KOPT-K1 (cell line): ENCODE results near the gene VPS8.
"Not testable (repeated sequence)": the region's sequence is repeated elsewhere in the genome, so short reads cannot be mapped to it uniquely, and the experiment has no call there.

Source experiments
- H3K27ac ChIP-seq: fragments of 200-600 bp; sonication (generic); 2 replicates; pipeline ENCODE4 v1.5.1; 2016; ENCODE audit warnings: antibody characterized with exemption, mild to moderate bottlenecking, low read depth, low read length; ENCODE audit not compliant: poor library complexity, severe bottlenecking
- H3K36me3 ChIP-seq: fragments of 200-600 bp; sonication (generic); 2 replicates; pipeline ENCODE4 v1.5.1; 2017; ENCODE audit warnings: antibody characterized with exemption, mild to moderate bottlenecking, low read length, moderate library complexity; ENCODE audit not compliant: insufficient read depth
- H3K9me3 ChIP-seq: fragments of 200-600 bp; sonication (generic); 2 replicates; pipeline ENCODE4 v1.5.1; 2017; ENCODE audit warnings: antibody characterized with exemption, low read length, mild to moderate bottlenecking; ENCODE audit not compliant: insufficient read depth, poor library complexity, severe bottlenecking

The VPS8 gene

GRCh38 chr3:184968115-184968514 lies 156.1 kb downstream of the VPS8 start:
- Histone ChIP-seq H3K36me3 (peaks cover 26% of the 10 kb centered on the region), H3K9me3 (no peaks in the 10 kb centered on the region), H3K27ac (no peak overlapping the region)

- H3K27ac ChIP-seq, result no peak overlapping the region
- H3K36me3 ChIP-seq, result peaks cover 24% of the 10 kb centered on the region
- H3K9me3 ChIP-seq, result no peaks in the 10 kb centered on the region
Observed at GRCh38 chr3:184970186-184970585, 158.2 kb downstream of the VPS8 start.

GRCh38 chr3:184977796-184978195 lies 165.8 kb downstream of the VPS8 start:
- Histone ChIP-seq H3K36me3 (peaks cover 7% of the 10 kb centered on the region; the same call in 1 of the 2 replicates), H3K27ac (no peak overlapping the region), H3K9me3 (no peaks in the 10 kb centered on the region)

GRCh38 chr3:184981071-184981470 lies 169.1 kb downstream of the VPS8 start:
- Histone ChIP-seq H3K36me3 (peaks cover 6% of the 10 kb centered on the region), H3K9me3 (no peaks in the 10 kb centered on the region), H3K27ac (no peak overlapping the region)

DNA sequence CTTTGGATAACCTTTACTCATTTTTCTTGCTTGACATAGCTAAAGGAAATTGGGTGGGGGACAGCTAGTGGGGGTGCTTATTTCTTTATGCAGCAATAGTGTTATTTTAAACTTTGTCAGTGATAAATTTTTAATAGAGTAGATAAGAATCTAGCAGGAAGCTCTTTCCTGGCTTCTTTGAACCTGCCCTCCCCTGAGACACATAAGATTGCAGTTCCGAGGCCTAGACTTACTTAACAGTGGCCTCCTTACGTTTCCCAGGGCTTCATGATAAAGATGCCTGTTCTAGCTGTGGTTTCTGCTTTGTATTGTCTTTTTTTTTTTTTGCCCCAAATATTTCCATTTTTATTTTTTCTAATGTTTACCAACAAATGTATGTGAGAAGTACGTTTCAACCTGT lies 170.1 kb downstream of the VPS8 start:
- H3K36me3 ChIP-seq, result peaks cover 6% of the 10 kb centered on the region
- H3K27ac ChIP-seq, result no peak overlapping the region
- H3K9me3 ChIP-seq, result no peaks in the 10 kb centered on the region

GRCh38 chr3:184985586-184985985 lies 173.6 kb downstream of the VPS8 start:
- no peaks in the 10 kb centered on the region for H3K9me3 ChIP-seq
- H3K36me3 ChIP-seq, result peaks cover 6% of the 10 kb centered on the region
- no peak overlapping the region for H3K27ac ChIP-seq

DNA sequence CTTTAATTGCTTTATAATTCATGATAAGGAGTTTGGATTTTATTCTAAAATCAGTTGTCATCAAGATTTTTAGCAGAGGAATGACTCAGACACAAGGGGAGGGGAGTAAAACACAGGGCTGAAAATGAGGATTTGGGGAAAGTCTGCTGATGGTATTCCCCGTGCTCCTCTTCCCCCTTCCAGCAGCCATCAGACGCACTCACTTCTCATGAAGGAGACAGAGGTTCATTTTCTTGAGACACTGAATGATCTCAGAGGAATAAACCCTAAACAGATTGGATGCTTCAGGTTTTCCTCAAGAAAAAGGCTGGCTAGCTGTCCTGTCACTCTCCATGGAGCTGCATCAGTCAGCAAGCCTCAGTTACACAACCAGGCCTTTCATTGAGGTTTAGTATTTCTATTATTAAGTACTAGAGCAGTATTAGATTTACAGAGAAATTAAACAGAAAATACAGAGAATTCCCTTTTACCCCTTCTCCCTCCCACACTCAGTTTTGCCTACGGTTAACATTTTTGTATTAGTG lies 174.5 kb downstream of the VPS8 start:
- no peaks in the 10 kb centered on the region for H3K9me3 ChIP-seq
- H3K36me3 ChIP-seq, result peaks cover 6% of the 10 kb centered on the region
- no peak overlapping the region for H3K27ac ChIP-seq

- Histone ChIP-seq H3K9me3 (no peaks in the 10 kb centered on the region), H3K27ac (no peak overlapping the region), H3K36me3 (peaks cover 26% of the 10 kb centered on the region)
Observed at GRCh38 chr3:184993394-184993793, 181.4 kb downstream of the VPS8 start.

- not testable (repeated sequence) for H3K27ac ChIP-seq, H3K9me3 ChIP-seq
- peaks cover 28% of the 10 kb centered on the region for H3K36me3 ChIP-seq
Observed at GRCh38 chr3:185003876-185004275, 191.9 kb downstream of the VPS8 start.

- Histone ChIP-seq H3K36me3 (no peaks in the 10 kb centered on the region; the same call in 1 of the 2 replicates), H3K9me3 (peaks cover 36% of the 10 kb centered on the region), H3K27ac (no peak overlapping the region)
Observed at GRCh38 chr3:185009650-185010049, 197.7 kb downstream of the VPS8 start.

DNA sequence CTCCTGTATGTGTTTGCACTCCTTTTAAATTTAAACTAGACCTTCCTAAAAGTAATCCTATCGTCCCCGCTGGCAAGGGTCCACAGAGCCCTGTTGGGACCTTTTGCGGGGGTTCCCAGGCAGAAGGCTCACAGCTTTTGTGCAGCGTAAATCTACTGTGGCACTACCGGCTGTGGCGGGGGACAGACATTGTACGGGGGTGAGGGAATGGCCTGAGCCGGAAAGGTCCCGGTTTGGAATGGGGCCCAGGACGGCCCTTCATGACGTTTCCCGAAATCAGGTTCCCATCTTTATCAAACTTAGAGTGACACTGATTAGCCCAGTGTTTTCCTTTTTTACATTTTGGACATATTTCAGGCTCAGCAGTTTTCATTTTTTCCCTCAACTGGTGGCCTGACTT lies 205.6 kb downstream of the VPS8 start:
- not testable (repeated sequence) for H3K27ac ChIP-seq, H3K36me3 ChIP-seq
- peaks cover 22% of the 10 kb centered on the region for H3K9me3 ChIP-seq

DNA sequence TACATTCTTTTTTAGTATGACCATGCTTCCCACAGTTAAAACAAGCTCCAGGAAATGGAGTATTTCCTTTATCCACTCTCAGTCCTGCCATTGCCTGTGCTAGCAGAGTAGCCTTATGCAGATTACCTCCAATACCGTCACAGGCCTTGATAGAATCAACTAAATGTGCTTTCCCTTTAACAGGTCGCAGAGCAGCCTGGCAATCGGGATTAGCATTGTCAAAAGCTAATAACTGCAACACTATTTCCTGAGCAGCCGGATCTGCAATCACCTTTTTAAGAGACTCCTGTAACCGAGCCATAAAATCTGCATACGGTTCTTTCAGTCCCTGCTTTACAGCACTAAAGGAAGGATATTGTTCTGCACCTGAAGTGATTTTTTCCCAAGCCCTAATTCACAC lies 206.0 kb downstream of the VPS8 start:
- peaks cover 20% of the 10 kb centered on the region for H3K9me3 ChIP-seq
- H3K36me3 ChIP-seq, H3K27ac ChIP-seq: not testable (repeated sequence)

DNA sequence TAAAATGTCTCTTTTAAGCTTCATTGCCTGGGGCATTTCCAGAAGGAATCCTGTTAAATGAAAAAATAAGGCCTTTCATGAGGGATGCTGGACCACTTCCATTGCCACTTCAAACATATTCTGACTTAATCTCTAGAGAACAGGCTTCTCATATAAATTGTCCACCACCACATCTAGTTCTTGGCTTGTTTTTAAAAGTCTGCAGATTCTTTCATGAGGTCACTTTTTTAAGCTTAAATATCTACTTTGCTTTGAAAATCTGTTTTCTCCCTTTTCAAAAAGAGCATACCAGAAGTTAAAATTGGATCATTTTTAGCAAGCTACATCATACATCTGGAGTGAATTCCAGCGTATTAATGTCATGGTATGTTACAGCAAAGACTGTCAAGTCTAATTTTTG lies 209.3 kb downstream of the VPS8 start:
- Histone ChIP-seq H3K27ac (no peak overlapping the region), H3K9me3 (peaks cover 20% of the 10 kb centered on the region), H3K36me3 (no peaks in the 10 kb centered on the region)

GRCh38 chr3:185024406-185024805 lies 212.4 kb downstream of the VPS8 start:
- H3K9me3 ChIP-seq, result peaks cover 6% of the 10 kb centered on the region
- H3K36me3 ChIP-seq, result 0 out of 2 replicates have a peak, but pooled peaks cover 4% of the 10 kb centered on the region
- no peak overlapping the region for H3K27ac ChIP-seq

DNA sequence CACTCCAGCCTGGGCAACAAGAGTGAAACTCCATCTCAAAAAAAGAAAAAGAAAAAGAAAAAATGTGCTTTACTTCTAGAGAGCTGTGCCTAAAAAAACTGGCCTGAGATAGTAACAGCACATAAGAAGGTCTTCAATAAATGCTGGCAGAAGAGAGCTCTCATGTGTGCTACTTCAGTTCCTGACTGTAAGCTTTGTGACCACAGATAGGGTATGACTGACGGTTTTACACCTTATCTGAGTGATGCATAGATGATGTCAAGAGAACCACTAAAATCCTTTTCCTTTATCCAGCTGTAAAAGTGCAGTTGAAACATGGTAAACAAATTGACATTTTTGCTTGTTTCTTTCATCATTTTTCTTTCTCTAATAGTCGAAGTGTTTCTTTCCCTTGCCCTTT lies 213.0 kb downstream of the VPS8 start:
- Histone ChIP-seq H3K9me3 (peaks cover under 1% of the 10 kb centered on the region), H3K36me3 (0 out of 2 replicates have a peak, but pooled peaks cover 4% of the 10 kb centered on the region), H3K27ac (peak overlapping the region; percentile 18)

GRCh38 chr3:185028121-185028520 lies 216.2 kb downstream of the VPS8 start:
- no peaks in the 10 kb centered on the region for H3K9me3 ChIP-seq
- H3K27ac ChIP-seq, result no peak overlapping the region

More at GRCh38 chr3:185028121-185028520, 216.2 kb downstream of the VPS8 start:
- H3K36me3 ChIP-seq, result 0 out of 2 replicates have a peak, but pooled peaks cover 4% of the 10 kb centered on the region
